LoVo (cell line): ENCODE measurements around the gene PABPC1L.

Experiments
- DNase-seq: peaks from one replicate; pipeline ENCODE4 v3.0.0-alpha.2; 2016; ENCODE audit warnings: low spot score

The PABPC1L gene

GRCh38 chr20:44966030-44966961 is 56.4 kb downstream of the PABPC1L start, which contains the start of gene STK4:
Gene STK4, plus strand, starts transcription at chr20:44966512. Its CDS starts 57 bp downstream, at chr20:44966569.
- peak; percentile 95 for DNase-seq

GRCh38 chr20:44967207-44967807 is 57.4 kb downstream of the PABPC1L start:
- DNase-seq, result no peak

- no peak for DNase-seq
Measured at GRCh38 chr20:44969300-44969894, 59.5 kb downstream of the PABPC1L start.

GRCh38 chr20:44970243-44970757 is 60.4 kb downstream of the PABPC1L start:
- DNase-seq, result no peak

- peak; percentile 57 for DNase-seq
Measured at GRCh38 chr20:44973053-44973452, 63.2 kb downstream of the PABPC1L start.

- no peak for DNase-seq
Measured at GRCh38 chr20:44976698-44977097, 66.8 kb downstream of the PABPC1L start.

GRCh38 chr20:44979090-44979621 is 69.3 kb downstream of the PABPC1L start:
- DNase-seq, result no peak

- DNase-seq, result no peak
Measured at GRCh38 chr20:44981736-44982406, 72.0 kb downstream of the PABPC1L start.

- no peak for DNase-seq
Measured at GRCh38 chr20:44983093-44983674, 73.3 kb downstream of the PABPC1L start.

- no peak for DNase-seq
Measured at GRCh38 chr20:44988631-44989171, 78.8 kb downstream of the PABPC1L start.
